Measurements from ENCODE around the gene VSTM2L. TPM values are rescaled to one million over a fixed set of nuclear protein-coding genes. Genes with fewer than 3 reads are reported as not detected.

Gene VSTM2L
- polyA plus RNA-seq, 2 of the 4 experiments (the other 2 are of a cell fraction): 2.0 to 5.8 TPM

DNA sequence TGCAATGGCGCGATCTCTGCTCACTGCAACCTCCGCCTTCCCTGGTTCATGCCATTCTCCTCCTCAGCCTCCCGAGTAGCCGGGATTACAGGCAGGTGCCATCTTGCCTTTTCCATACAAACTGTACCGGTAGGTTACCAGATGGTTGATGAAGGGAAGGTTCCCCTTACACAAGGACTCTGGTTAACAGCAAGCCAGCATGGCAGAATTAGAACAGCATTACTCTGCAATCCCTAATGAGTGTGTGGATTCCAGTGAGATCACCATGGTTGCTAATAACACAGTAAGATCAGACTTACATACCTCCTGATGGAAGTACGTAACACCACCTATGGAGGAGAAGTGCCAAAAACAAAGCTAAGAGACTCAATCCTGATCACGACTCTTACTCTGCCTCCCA is 78.6 kb downstream of the VSTM2L start:
- ChIA-PET POLR2A (no interaction called here), CTCF (interaction anchor here (0.6 to 4.2 kb wide), 5 partner anchors 12 to 417 kb away, joined by 3 to 41 read pairs (median 3); no protein-coding TSS in a partner anchor)
- TF ChIP-seq POLR2A (IDR thresholded peaks at IDR 0.05; ENCODE audit: low read length) (no peak), RAD21 (conservative IDR thresholded peaks at IDR 0.05 in 1 of 2, IDR thresholded peaks at IDR 0.05 in 1 of 2) (no peak), HEYL (CRISPR knock-in tag; IDR thresholded peaks at IDR 0.05) (no peak), TFCP2L1 (CRISPR knock-in tag; IDR thresholded peaks at IDR 0.05) (no peak), CBX2 (IDR thresholded peaks at IDR 0.05; ENCODE audit: borderline replicate concordance, low read depth) (no peak), CBX8 (IDR thresholded peaks at IDR 0.05) (no peak), MAFK (IDR thresholded peaks at IDR 0.05; ENCODE audit: partially characterized antibody) (no peak), KDM5A (IDR thresholded peaks at IDR 0.05) (no peak), BHLHE40 (IDR thresholded peaks at IDR 0.05; ENCODE audit: low read depth, low read length) (no peak), PHF8 (IDR thresholded peaks at IDR 0.05; ENCODE audit: borderline replicate concordance, low read depth) (no peak), ZFP36 (IDR thresholded peaks at IDR 0.05; ENCODE audit: borderline replicate concordance, partially characterized antibody) (no peak), FOSL2 (IDR thresholded peaks at IDR 0.05) (no peak), FOSL2 (CRISPR knock-in tag; IDR thresholded peaks at IDR 0.05) (no peak), ESRRA (IDR thresholded peaks at IDR 0.05; ENCODE audit: borderline replicate concordance, low read length) (no peak)
- DNase-seq (ENCODE audit: low read depth in 1 of 2, low spot score in 1 of 2) (no peak), ATAC-seq (no peak), FAIRE-seq (no peak)
- WGBS (ENCODE audit: missing lambda C conversion rate): 94% methylated on average over 8 of the region's 8 CpGs
- no peak overlapping the region for H3K4me2 ChIP-seq
- no peak overlapping the region for H3K27ac ChIP-seq
- peaks cover 6% of the 10 kb centered on the region; the same call in 2 of the 3 replicates for H3K4me1 ChIP-seq
- no peak overlapping the region for H3K4me3 ChIP-seq
- H3K9me3 ChIP-seq: no peaks in the 10 kb centered on the region

DNA sequence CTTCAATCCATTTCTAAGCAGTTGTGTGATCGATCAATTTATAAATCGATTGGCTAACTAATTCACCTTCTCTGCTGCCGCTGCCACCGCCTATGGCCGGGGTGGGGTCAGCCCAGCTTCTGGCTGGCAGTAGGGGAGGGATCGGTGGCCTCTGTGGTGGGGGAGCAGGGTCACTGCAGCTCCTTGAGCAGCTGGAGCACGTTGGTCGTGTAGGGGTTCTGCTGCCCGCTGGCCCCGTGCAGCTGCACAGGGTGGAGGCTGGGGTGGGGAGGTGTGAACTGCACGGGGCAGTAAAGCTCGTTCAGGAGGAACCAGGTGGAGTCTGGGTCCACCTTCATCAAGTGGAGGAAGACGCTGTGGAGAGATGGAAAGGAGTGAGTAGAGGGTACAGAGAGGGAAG is 80.4 kb downstream of the VSTM2L start:
- no peak for TF ChIP-seq MYC (IDR thresholded peaks at IDR 0.05; ENCODE audit: borderline replicate concordance, low read length)
- TF ChIP-seq, protein P1, sequence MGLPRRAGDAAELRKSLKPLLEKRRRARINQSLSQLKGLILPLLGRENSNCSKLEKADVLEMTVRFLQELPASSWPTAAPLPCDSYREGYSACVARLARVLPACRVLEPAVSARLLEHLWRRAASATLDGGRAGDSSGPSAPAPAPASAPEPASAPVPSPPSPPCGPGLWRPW (IDR thresholded peaks at IDR 0.05): no peak
- TF ChIP-seq PBX3 (IDR thresholded peaks at IDR 0.05): no peak
- TF ChIP-seq CHD4 (IDR thresholded peaks at IDR 0.05; ENCODE audit: borderline replicate concordance): no peak
- no peak for TF ChIP-seq NFE2L2 (conservative IDR thresholded peaks at IDR 0.05; ENCODE audit: low read length)
- TF ChIP-seq JUNB (IDR thresholded peaks at IDR 0.05): no peak
- no peak for TF ChIP-seq CTCF (IDR thresholded peaks at IDR 0.05)
- no peak for TF ChIP-seq RARB (CRISPR knock-in tag; IDR thresholded peaks at IDR 0.05)
- no peak for TF ChIP-seq MAFK (IDR thresholded peaks at IDR 0.05; ENCODE audit: partially characterized antibody)
- no peak for TF ChIP-seq ZSCAN20 (CRISPR knock-in tag; IDR thresholded peaks at IDR 0.05)
- TF ChIP-seq HOXB13 (CRISPR knock-in tag; IDR thresholded peaks at IDR 0.05; ENCODE audit: low read depth): no peak
- TF ChIP-seq POLR2AphosphoS2 (conservative IDR thresholded peaks at IDR 0.05; ENCODE audit: low read length): no peak
- no peak for TF ChIP-seq CHD2 (IDR thresholded peaks at IDR 0.05; ENCODE audit: low read length, partially characterized antibody)
- CTCF ChIA-PET: interaction anchor here (0.7 to 2.6 kb wide), 8 partner anchors 9 to 418 kb away, joined by 3 to 20 read pairs (median 3); no protein-coding TSS in a partner anchor
- POLR2A ChIA-PET: no interaction called here
- no peak overlapping the region for H3K27ac ChIP-seq
- DNase-seq (ENCODE audit: low read depth in 1 of 2, low spot score in 1 of 2) (no peak), FAIRE-seq (no peak), ATAC-seq (no peak)
- no peak overlapping the region for H3K4me3 ChIP-seq
- H3K4me2 ChIP-seq: no peak overlapping the region
- no peaks in the 10 kb centered on the region for H3K9me3 ChIP-seq
- WGBS (ENCODE audit: missing lambda C conversion rate): 93% methylated on average over 13 of the region's 13 CpGs
- peaks cover 23% of the 10 kb centered on the region for H3K4me1 ChIP-seq
